K562 (cell line): ENCODE data around the gene PGS1. TPM values are rescaled to one million over a fixed set of nuclear protein-coding genes. Genes with fewer than 3 reads are reported as not detected.

ENCODE experiments used
- BDP1 ChIP-seq: IDR thresholded peaks from 3 replicates; pipeline ENCODE4 v1.6.1; 2011; ENCODE audit not compliant: insufficient read length, insufficient read depth
- CTBP1 ChIP-seq: fragments of 450-650 bp; IDR thresholded peaks from 2 replicates; pipeline ENCODE4 v1.6.1; 2016; ENCODE audit warnings: borderline replicate concordance
- CXXC5 ChIP-seq: fragments of 250-450 bp; sonication (Bioruptor Pico); IDR thresholded peaks from 2 replicates; pipeline ENCODE4 v1.8.0; 2022; ENCODE audit warnings: inconsistent platforms, mild to moderate bottlenecking, moderate library complexity
- FOXJ2 ChIP-seq: fragments of 200-800 bp; sonication (Bioruptor generic); IDR thresholded peaks from 2 replicates; pipeline ENCODE4 v1.6.1; 2016; ENCODE audit warnings: missing genetic modification characterization, missing compliant biosample characterization
- LARP7 ChIP-seq: fragments of 450-650 bp; IDR thresholded peaks from 2 replicates; pipeline ENCODE4 v1.6.1; 2016
- NFIC ChIP-seq: fragments of 450-650 bp; IDR thresholded peaks from 2 replicates; pipeline ENCODE4 v1.6.1; 2017; ENCODE audit warnings: mild to moderate bottlenecking, inconsistent platforms
- NR2C1 ChIP-seq, 2 experiments: fragments of 450-650 bp; IDR thresholded peaks; 2 replicates each; pipeline ENCODE4 v1.6.1; 2017; ENCODE audit warnings: mild to moderate bottlenecking in 2 of 2, antibody characterized with exemption in 1 of 2, inconsistent platforms in 1 of 2, missing compliant biosample characterization in 1 of 2, missing genetic modification characterization in 1 of 2
- PHF8 ChIP-seq: fragments of 200-600 bp; sonication (generic); IDR thresholded peaks from 2 replicates; pipeline ENCODE4 v1.6.1; 2012; ENCODE audit warnings: mixed run types, mild to moderate bottlenecking, inconsistent platforms, low read length, moderate library complexity, borderline replicate concordance
- RBM34 ChIP-seq: fragments of 200-400 bp; formaldehyde crosslinking; IDR thresholded peaks from 2 replicates; pipeline ENCODE4 v1.6.1; 2018; ENCODE audit warnings: low read length, borderline replicate concordance; ENCODE audit not compliant: insufficient read depth
- polyA plus RNA-seq, 8 experiments: library from polyadenylated mRNA; depleted of rRNA in 4 of 8; stranded (reverse) in 5 of 8; unstranded in 3 of 8; fragments of >200 nt; fragmentation: Nextera tagmentation in 2 of 8; fragmentation: Illumina TruSeq in 1 of 8; extraction: Ambion mirVana in 2 of 8; extraction: Trizol in 1 of 8; gene quantifications; 2 replicates each; pipeline versions ENCODE4 v1.2.1 to v1.2.3, GENCODE V29; 2011 to 2014; ENCODE audit warnings: inconsistent platforms in 1 of 8, missing spikeins in 1 of 8
- total RNA-seq, 7 experiments: library from RNA; depleted of rRNA in 6 of 7; stranded (reverse); fragments of >200 nt in 6 of 7; fragmentation: Illumina TruSeq in 2 of 7; extraction: Trizol in 2 of 7; gene quantifications; 2 replicates each; pipeline versions ENCODE4 v1.2.1 to v1.2.3, GENCODE V29; 2011 to 2021; ENCODE audit warnings: low replicate concordance in 1 of 7
- TF ChIP-seq, protein P1 (sequence below): fragments of 250-450 bp; sonication (Bioruptor Pico); IDR thresholded peaks from 2 replicates; pipeline ENCODE4 v1.6.1; 2021; ENCODE audit warnings: mild to moderate bottlenecking
- TF ChIP-seq, protein P2 (sequence below): fragments of 250-450 bp; sonication (Bioruptor Pico); IDR thresholded peaks from 2 replicates; pipeline ENCODE4 v1.9.0; 2021; ENCODE audit warnings: mild to moderate bottlenecking, inconsistent platforms
- TF ChIP-seq, protein P3 (sequence below): fragments of 450-650 bp; IDR thresholded peaks from 2 replicates; pipeline ENCODE4 v1.6.1; 2016; ENCODE audit warnings: mild to moderate bottlenecking, moderate library complexity

The PGS1 gene
- total and polyA plus RNA-seq, 9 of the 15 experiments (the other 6 are each of a cell fraction or from before 2014, with no cell fraction given) = 1.3 to 39.4 (median 22.3) TPM

DNA sequence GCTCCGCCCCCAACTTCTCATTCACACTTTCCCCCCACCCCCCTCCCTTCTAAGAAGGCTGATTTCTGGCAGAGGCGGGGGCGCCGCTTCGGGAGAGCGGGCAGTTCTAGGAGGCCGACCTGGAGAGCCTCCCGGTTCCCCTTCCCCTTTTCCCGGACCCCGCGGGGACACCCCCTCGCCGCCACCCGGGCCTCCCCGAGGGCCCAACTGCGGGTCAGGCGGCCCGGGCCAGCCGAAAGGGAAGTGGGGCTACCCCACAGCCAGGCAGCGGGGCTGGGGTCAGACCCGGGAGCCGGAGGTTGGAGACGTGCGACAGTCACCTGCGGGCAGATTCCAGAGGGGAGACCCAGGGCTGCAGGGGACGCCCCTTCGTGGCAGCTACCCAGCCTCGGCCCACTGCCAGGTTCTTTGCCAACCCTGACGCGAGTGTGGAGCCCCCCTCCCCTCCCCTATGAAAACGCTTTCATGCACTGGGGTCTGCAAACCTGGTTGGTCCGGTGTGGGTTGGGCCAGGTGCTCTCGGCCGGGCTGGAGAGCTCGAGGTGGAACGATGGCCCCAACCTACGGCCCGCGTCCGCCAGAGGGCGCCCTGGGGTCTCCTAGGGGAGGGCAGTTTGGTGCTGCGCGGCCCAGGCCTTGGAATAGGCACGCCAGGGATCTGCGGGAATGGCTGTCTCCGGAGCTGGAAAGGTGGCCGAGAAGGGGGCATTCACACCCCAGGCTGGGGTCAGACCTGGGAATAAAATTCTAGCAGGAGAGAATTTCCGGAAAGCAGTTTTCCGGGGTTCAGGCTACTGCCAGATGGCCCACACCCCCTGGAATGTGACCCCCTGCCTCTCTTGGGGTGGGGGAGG, 17.9 kb upstream of the PGS1 start (continued):
- TF ChIP-seq NR2C1 (IDR thresholded peaks at IDR 0.05) = no peak
- no peak for TF ChIP-seq NR2C1 (tag; IDR thresholded peaks at IDR 0.05)
- TF ChIP-seq LARP7 = no peak
- no peak for TF ChIP-seq PHF8
- no peak for TF ChIP-seq FOXJ2 (tag)
- peak; percentile 86; the same call in 1 of the 2 replicates for TF ChIP-seq CTBP1
- no peak for TF ChIP-seq BDP1
- TF ChIP-seq NFIC = peak; percentile 64; the same call in 1 of the 2 replicates
- no peak for TF ChIP-seq RBM34
- TF ChIP-seq, protein P1, sequence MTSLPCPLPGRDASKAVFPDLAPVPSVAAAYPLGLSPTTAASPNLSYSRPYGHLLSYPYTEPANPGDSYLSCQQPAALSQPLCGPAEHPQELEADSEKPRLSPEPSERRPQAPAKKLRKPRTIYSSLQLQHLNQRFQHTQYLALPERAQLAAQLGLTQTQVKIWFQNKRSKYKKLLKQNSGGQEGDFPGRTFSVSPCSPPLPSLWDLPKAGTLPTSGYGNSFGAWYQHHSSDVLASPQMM (CRISPR knock-in tag) = no peak
- TF ChIP-seq, protein P2, sequence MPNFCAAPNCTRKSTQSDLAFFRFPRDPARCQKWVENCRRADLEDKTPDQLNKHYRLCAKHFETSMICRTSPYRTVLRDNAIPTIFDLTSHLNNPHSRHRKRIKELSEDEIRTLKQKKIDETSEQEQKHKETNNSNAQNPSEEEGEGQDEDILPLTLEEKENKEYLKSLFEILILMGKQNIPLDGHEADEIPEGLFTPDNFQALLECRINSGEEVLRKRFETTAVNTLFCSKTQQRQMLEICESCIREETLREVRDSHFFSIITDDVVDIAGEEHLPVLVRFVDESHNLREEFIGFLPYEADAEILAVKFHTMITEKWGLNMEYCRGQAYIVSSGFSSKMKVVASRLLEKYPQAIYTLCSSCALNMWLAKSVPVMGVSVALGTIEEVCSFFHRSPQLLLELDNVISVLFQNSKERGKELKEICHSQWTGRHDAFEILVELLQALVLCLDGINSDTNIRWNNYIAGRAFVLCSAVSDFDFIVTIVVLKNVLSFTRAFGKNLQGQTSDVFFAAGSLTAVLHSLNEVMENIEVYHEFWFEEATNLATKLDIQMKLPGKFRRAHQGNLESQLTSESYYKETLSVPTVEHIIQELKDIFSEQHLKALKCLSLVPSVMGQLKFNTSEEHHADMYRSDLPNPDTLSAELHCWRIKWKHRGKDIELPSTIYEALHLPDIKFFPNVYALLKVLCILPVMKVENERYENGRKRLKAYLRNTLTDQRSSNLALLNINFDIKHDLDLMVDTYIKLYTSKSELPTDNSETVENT (CRISPR knock-in tag) = no peak
- TF ChIP-seq CXXC5 (CRISPR knock-in tag) = peak; percentile 36
- TF ChIP-seq, protein P3, sequence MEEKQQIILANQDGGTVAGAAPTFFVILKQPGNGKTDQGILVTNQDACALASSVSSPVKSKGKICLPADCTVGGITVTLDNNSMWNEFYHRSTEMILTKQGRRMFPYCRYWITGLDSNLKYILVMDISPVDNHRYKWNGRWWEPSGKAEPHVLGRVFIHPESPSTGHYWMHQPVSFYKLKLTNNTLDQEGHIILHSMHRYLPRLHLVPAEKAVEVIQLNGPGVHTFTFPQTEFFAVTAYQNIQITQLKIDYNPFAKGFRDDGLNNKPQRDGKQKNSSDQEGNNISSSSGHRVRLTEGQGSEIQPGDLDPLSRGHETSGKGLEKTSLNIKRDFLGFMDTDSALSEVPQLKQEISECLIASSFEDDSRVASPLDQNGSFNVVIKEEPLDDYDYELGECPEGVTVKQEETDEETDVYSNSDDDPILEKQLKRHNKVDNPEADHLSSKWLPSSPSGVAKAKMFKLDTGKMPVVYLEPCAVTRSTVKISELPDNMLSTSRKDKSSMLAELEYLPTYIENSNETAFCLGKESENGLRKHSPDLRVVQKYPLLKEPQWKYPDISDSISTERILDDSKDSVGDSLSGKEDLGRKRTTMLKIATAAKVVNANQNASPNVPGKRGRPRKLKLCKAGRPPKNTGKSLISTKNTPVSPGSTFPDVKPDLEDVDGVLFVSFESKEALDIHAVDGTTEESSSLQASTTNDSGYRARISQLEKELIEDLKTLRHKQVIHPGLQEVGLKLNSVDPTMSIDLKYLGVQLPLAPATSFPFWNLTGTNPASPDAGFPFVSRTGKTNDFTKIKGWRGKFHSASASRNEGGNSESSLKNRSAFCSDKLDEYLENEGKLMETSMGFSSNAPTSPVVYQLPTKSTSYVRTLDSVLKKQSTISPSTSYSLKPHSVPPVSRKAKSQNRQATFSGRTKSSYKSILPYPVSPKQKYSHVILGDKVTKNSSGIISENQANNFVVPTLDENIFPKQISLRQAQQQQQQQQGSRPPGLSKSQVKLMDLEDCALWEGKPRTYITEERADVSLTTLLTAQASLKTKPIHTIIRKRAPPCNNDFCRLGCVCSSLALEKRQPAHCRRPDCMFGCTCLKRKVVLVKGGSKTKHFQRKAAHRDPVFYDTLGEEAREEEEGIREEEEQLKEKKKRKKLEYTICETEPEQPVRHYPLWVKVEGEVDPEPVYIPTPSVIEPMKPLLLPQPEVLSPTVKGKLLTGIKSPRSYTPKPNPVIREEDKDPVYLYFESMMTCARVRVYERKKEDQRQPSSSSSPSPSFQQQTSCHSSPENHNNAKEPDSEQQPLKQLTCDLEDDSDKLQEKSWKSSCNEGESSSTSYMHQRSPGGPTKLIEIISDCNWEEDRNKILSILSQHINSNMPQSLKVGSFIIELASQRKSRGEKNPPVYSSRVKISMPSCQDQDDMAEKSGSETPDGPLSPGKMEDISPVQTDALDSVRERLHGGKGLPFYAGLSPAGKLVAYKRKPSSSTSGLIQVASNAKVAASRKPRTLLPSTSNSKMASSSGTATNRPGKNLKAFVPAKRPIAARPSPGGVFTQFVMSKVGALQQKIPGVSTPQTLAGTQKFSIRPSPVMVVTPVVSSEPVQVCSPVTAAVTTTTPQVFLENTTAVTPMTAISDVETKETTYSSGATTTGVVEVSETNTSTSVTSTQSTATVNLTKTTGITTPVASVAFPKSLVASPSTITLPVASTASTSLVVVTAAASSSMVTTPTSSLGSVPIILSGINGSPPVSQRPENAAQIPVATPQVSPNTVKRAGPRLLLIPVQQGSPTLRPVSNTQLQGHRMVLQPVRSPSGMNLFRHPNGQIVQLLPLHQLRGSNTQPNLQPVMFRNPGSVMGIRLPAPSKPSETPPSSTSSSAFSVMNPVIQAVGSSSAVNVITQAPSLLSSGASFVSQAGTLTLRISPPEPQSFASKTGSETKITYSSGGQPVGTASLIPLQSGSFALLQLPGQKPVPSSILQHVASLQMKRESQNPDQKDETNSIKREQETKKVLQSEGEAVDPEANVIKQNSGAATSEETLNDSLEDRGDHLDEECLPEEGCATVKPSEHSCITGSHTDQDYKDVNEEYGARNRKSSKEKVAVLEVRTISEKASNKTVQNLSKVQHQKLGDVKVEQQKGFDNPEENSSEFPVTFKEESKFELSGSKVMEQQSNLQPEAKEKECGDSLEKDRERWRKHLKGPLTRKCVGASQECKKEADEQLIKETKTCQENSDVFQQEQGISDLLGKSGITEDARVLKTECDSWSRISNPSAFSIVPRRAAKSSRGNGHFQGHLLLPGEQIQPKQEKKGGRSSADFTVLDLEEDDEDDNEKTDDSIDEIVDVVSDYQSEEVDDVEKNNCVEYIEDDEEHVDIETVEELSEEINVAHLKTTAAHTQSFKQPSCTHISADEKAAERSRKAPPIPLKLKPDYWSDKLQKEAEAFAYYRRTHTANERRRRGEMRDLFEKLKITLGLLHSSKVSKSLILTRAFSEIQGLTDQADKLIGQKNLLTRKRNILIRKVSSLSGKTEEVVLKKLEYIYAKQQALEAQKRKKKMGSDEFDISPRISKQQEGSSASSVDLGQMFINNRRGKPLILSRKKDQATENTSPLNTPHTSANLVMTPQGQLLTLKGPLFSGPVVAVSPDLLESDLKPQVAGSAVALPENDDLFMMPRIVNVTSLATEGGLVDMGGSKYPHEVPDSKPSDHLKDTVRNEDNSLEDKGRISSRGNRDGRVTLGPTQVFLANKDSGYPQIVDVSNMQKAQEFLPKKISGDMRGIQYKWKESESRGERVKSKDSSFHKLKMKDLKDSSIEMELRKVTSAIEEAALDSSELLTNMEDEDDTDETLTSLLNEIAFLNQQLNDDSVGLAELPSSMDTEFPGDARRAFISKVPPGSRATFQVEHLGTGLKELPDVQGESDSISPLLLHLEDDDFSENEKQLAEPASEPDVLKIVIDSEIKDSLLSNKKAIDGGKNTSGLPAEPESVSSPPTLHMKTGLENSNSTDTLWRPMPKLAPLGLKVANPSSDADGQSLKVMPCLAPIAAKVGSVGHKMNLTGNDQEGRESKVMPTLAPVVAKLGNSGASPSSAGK = no peak
